ENCODE measurements around the gene PPP1CC.

DNA sequence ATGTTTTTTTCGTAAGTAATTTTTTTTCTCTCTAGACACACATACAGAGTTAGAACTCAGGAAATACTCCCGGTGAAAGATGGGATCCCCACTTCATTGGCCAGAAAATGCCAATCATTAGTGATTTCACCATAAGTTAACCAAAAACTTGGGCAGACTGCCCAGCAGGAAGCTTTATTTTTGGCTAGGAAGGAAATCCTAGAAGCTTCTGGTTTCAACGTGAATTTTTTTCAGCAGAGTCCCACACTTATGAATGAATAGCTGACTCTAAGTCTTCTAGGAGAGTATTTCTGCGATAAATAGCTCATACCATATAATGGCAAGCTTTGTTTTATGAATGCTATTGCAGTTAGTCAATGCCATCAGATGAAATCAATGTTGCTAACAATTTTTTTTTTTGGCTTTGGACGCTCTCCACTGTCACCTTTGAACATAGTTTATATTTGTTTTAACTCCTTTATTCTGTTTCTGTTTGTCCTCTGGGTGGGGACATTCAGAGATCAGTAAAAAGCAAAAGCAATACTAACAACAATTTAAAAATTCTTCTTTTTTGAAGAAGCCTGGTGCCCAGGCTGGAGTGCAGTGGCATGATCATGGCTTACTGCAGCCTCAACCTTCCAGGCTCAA lies 9.5 kb downstream of the PPP1CC start:
- TF ChIP-seq, protein P1, sequence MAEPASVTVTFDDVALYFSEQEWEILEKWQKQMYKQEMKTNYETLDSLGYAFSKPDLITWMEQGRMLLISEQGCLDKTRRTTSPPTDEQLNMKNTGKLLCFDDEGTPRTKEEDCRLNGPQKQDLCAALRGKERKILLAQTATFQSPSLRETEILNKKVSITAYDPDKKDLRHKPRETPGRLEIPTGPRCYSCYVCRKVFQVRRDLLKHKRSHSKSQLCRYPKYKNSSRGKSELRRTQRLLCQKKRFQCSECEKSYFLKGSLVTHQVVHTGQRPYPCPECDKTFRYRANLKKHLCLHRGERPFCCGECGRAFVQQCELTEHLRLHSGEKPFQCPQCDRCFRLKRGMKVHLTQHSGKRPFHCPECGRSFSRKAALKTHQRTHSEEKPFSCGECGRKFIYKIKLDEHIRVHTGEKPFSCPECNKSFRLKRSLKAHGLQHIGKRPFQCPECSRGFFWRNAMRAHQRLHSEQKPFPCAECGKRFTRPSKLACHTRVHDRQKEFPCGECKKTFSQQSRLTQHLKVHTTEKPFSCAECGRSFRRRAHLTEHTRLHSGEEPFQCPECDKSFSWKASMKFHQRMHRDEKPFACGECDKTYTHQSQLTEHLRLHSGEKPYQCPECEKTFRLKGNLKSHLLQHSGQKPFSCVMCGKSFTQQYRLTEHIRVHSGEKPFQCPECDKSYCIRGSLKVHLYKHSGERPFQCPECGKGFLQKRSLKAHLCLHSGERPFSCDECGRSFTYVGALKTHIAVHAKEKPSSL (CRISPR knock-in tag; conservative IDR thresholded peaks at IDR 0.05) = no peak
- TF ChIP-seq NR3C1 (CRISPR knock-in tag; conservative IDR thresholded peaks at IDR 0.05; ENCODE audit: low read depth) (no peak), ZNF416 (CRISPR knock-in tag; IDR thresholded peaks at IDR 0.05) (no peak), TEAD4 (CRISPR knock-in tag; IDR thresholded peaks at IDR 0.05) (no peak), ZNF396 (CRISPR knock-in tag; IDR thresholded peaks at IDR 0.05; ENCODE audit: borderline replicate concordance) (no peak)
- TF ChIP-seq, protein P2, sequence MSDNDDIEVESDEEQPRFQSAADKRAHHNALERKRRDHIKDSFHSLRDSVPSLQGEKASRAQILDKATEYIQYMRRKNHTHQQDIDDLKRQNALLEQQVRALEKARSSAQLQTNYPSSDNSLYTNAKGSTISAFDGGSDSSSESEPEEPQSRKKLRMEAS (CRISPR knock-in tag; IDR thresholded peaks at IDR 0.05) = no peak
- TF ChIP-seq, protein P3, sequence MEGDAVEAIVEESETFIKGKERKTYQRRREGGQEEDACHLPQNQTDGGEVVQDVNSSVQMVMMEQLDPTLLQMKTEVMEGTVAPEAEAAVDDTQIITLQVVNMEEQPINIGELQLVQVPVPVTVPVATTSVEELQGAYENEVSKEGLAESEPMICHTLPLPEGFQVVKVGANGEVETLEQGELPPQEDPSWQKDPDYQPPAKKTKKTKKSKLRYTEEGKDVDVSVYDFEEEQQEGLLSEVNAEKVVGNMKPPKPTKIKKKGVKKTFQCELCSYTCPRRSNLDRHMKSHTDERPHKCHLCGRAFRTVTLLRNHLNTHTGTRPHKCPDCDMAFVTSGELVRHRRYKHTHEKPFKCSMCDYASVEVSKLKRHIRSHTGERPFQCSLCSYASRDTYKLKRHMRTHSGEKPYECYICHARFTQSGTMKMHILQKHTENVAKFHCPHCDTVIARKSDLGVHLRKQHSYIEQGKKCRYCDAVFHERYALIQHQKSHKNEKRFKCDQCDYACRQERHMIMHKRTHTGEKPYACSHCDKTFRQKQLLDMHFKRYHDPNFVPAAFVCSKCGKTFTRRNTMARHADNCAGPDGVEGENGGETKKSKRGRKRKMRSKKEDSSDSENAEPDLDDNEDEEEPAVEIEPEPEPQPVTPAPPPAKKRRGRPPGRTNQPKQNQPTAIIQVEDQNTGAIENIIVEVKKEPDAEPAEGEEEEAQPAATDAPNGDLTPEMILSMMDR (IDR thresholded peaks at IDR 0.05) = no peak
- TF ChIP-seq, protein P4, sequence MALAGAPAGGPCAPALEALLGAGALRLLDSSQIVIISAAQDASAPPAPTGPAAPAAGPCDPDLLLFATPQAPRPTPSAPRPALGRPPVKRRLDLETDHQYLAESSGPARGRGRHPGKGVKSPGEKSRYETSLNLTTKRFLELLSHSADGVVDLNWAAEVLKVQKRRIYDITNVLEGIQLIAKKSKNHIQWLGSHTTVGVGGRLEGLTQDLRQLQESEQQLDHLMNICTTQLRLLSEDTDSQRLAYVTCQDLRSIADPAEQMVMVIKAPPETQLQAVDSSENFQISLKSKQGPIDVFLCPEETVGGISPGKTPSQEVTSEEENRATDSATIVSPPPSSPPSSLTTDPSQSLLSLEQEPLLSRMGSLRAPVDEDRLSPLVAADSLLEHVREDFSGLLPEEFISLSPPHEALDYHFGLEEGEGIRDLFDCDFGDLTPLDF (CRISPR knock-in tag; IDR thresholded peaks at IDR 0.05) = no peak
